ENCODE measurements around the gene BIRC2. TPM values are rescaled to one million over a fixed set of nuclear protein-coding genes. Genes with fewer than 3 reads are reported as not detected.
"Not testable (repeated sequence)": the region's sequence is repeated elsewhere in the genome, so short reads cannot be mapped to it uniquely, and the experiment has no call there.

Gene BIRC2
- total RNA-seq, 2 experiments from 2014 or later, result 107 to 109 TPM

DNA sequence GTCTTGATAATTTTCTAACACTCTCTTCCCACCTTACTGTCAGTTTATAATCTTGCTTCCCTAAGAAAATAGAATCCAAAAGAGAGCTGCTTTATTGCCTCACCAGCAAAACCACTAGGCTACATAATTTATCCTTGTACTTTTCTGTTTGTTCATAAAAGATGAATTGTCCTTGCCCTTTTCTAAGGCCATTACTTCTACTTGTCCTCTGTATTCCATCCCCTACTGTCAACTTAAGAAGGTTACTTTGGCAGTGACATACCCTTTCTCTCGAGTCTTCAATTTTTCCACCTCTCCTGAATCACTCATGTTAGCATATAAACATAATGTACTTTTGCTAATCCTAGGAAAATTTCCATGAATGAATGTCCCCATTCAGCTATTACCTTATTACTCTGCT lies 18.0 kb downstream of the BIRC2 start:
- TF ChIP-seq CTCF (IDR thresholded peaks at IDR 0.05), result no peak
- Histone ChIP-seq H3K4me1 (ENCODE audit: insufficient read depth, low read length) (peaks cover 15% of the 10 kb centered on the region), H3K36me3 (ENCODE audit: insufficient read depth, low read length) (peaks cover 57% of the 10 kb centered on the region), H3K4me3 (ENCODE audit: low read length) (no peak overlapping the region), H3K27ac (ENCODE audit: low read depth in 1 of 2, low read length in 2 of 2) (no peak overlapping the region), H3K27me3 (ENCODE audit: control insufficient read depth in 1 of 2, insufficient read depth in 2 of 2, low read length in 2 of 2) (no peaks in the 10 kb centered on the region), H3K9me3 (ENCODE audit: control insufficient read depth in 1 of 2, insufficient read depth in 1 of 2, low read length in 2 of 2) (peaks cover 0 to 1% of the 10 kb centered on the region in 2 experiments)
- no peaks in the 10 kb centered on the region for H3K27me3 Mint-ChIP-seq
- ChIA-PET CTCF (interaction anchor here (1.3 to 1.7 kb wide), 3 partner anchors 18 to 131 kb away, joined by 3 read pairs; partner anchors contain the start of gene BIRC2), POLR2A (no interaction called here)
- intact Hi-C loops (cut with DNase I, micrococcal nuclease), result loop anchor here (5.0 to 10.0 kb wide), 4 partner anchors 58 to 580 kb away; partner anchors contain the start of gene TMEM123 (in 1 of the 2)
- DNase-seq, result no peak
- peak overlapping the region; percentile 76 for H3K27ac Mint-ChIP-seq
- H3K4me1 Mint-ChIP-seq (ENCODE audit: low read depth), result peaks cover 51% of the 10 kb centered on the region
- H3K36me3 Mint-ChIP-seq (ENCODE audit: low read depth), result peaks cover 86% of the 10 kb centered on the region
- ATAC-seq (ENCODE audit: poor library complexity), result no peak
- H3K9me3 Mint-ChIP-seq, result no peaks in the 10 kb centered on the region
- no peak overlapping the region for H3K4me3 Mint-ChIP-seq

DNA sequence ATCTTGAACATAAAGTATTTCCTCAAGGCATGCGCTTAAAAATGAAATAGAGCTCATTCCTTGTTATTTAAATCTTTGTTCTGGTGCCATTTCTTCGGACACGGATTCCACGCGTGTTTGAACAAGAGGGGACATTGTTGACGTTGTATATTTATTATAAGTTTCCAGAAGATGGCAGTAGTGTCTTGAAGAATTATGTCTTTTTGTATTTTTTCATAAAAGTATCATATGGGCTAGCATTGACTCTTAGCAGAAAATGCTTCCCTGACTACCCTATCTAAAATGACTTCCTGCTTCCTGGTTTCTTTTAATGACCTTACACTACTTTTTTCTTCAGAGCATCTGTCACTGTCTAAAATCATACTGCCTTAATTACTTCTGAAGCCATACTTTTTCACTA lies 20.4 kb downstream of the BIRC2 start:
- Histone ChIP-seq H3K27me3 (ENCODE audit: control insufficient read depth in 1 of 2, insufficient read depth in 2 of 2, low read length in 2 of 2) (no peaks in the 10 kb centered on the region), H3K4me3 (ENCODE audit: low read length) (no peak overlapping the region), H3K27ac (ENCODE audit: low read depth in 1 of 2, low read length in 2 of 2) (no peak overlapping the region), H3K36me3 (ENCODE audit: insufficient read depth, low read length) (peaks cover 55% of the 10 kb centered on the region), H3K9me3 (ENCODE audit: control insufficient read depth in 1 of 2, insufficient read depth in 1 of 2, low read length in 2 of 2) (no peaks in the 10 kb centered on the region), H3K4me1 (ENCODE audit: insufficient read depth, low read length) (no peaks in the 10 kb centered on the region)
- ATAC-seq (ENCODE audit: poor library complexity) (peak; percentile 78), DNase-seq (peak in 3 of 14 experiments; percentile 56 to 64 (median 60))
- TF ChIP-seq CTCF (IDR thresholded peaks at IDR 0.05), result peak; percentile 59
- CTCF ChIA-PET, result interaction anchor here (0.7 to 3.0 kb wide), 9 partner anchors 8 to 129 kb away, joined by 3 to 17 read pairs (median 5); no protein-coding TSS in a partner anchor
- H3K4me1 Mint-ChIP-seq (ENCODE audit: low read depth), result peaks cover 34% of the 10 kb centered on the region
- POLR2A ChIA-PET, result interaction anchor here (0.8 to 1.6 kb wide), 3 partner anchors 14 to 129 kb away, joined by 5 to 6 read pairs (median 5); no protein-coding TSS in a partner anchor
- H3K36me3 Mint-ChIP-seq (ENCODE audit: low read depth), result peaks cover 69% of the 10 kb centered on the region
- H3K27me3 Mint-ChIP-seq, result no peaks in the 10 kb centered on the region
- H3K27ac Mint-ChIP-seq, result peak overlapping the region; percentile 75
- no peak overlapping the region for H3K4me3 Mint-ChIP-seq
- H3K9me3 Mint-ChIP-seq, result no peaks in the 10 kb centered on the region
- intact Hi-C loops (cut with DNase I, micrococcal nuclease), result loop anchor here (1.0 to 10.0 kb wide), 4 partner anchors 85 to 577 kb away; partner anchors contain the start of gene TMEM123 (in 1 of the 2)

- no peaks in the 10 kb centered on the region for H3K9me3 Mint-ChIP-seq
- peaks cover 59% of the 10 kb centered on the region for H3K36me3 Mint-ChIP-seq (ENCODE audit: low read depth)
- CTCF ChIA-PET, result interaction anchor here (3.0 kb wide), 1 partner anchor 26 kb away, joined by 17 read pairs; no protein-coding TSS in a partner anchor
- H3K4me3 Mint-ChIP-seq, result no peak overlapping the region
- peak overlapping the region; percentile 62 for H3K27ac Mint-ChIP-seq
- intact Hi-C loops (cut with DNase I, micrococcal nuclease), result loop anchor here (5.0 to 10.0 kb wide), 3 partner anchors 84 to 576 kb away; partner anchors contain the start of gene TMEM123 (in 1 of the 2)
- Histone ChIP-seq H3K4me3 (ENCODE audit: low read length) (no peak overlapping the region), H3K4me1 (ENCODE audit: insufficient read depth, low read length) (no peaks in the 10 kb centered on the region), H3K27ac (ENCODE audit: low read depth in 1 of 2, low read length in 2 of 2) (no peak overlapping the region), H3K36me3 (ENCODE audit: insufficient read depth, low read length) (peaks cover 45% of the 10 kb centered on the region), H3K9me3 (ENCODE audit: control insufficient read depth in 1 of 2, insufficient read depth in 1 of 2, low read length in 2 of 2) (no peaks in the 10 kb centered on the region), H3K27me3 (ENCODE audit: control insufficient read depth in 1 of 2, insufficient read depth in 2 of 2, low read length in 2 of 2) (no peaks in the 10 kb centered on the region)
- DNase-seq, result no peak
- no peak for ATAC-seq (ENCODE audit: poor library complexity)
- peaks cover 31% of the 10 kb centered on the region for H3K4me1 Mint-ChIP-seq (ENCODE audit: low read depth)
- POLR2A ChIA-PET, result interaction anchor here (1.4 to 1.6 kb wide), 2 partner anchors 83 to 128 kb away, joined by 5 to 6 read pairs; no protein-coding TSS in a partner anchor
- no peak for TF ChIP-seq CTCF (IDR thresholded peaks at IDR 0.05)
- no peaks in the 10 kb centered on the region for H3K27me3 Mint-ChIP-seq
These were observed 21.5 kb downstream of the BIRC2 start for GRCh38 chr11:102368472-102368871.

GRCh38 chr11:102374633-102375424 lies 27.8 kb downstream of the BIRC2 start:
- not testable (repeated sequence) for H3K4me3 ChIP-seq (ENCODE audit: low read length); H3K27ac ChIP-seq (ENCODE audit: low read depth in 1 of 2, low read length in 2 of 2); H3K27me3 Mint-ChIP-seq; H3K9me3 Mint-ChIP-seq; H3K27me3 ChIP-seq (ENCODE audit: control insufficient read depth in 1 of 2, insufficient read depth in 2 of 2, low read length in 2 of 2); H3K9me3 ChIP-seq (ENCODE audit: control insufficient read depth in 1 of 2, insufficient read depth in 1 of 2, low read length in 2 of 2); ATAC-seq (ENCODE audit: poor library complexity); H3K4me1 ChIP-seq (ENCODE audit: insufficient read depth, low read length)
- Mint-ChIP-seq H3K36me3 (ENCODE audit: low read depth) (peaks cover 56% of the 10 kb centered on the region), H3K27ac (peak overlapping the region; percentile 33), H3K4me1 (ENCODE audit: low read depth) (peaks cover 23% of the 10 kb centered on the region), H3K4me3 (peak overlapping the region; percentile 48)
- intact Hi-C loops (cut with DNase I, micrococcal nuclease), result loop anchor here in 1 of 2 experiments (1.0 kb wide), 1 partner anchor 17 kb away; no protein-coding TSS in a partner anchor
- POLR2A ChIA-PET, result interaction anchor here (0.6 to 1.1 kb wide), 3 partner anchors 13 to 55 kb away, joined by 3 read pairs; no protein-coding TSS in a partner anchor
- CTCF ChIA-PET, result interaction anchor here (1.0 to 1.6 kb wide), 2 partner anchors 8 to 31 kb away, joined by 4 to 5 read pairs; no protein-coding TSS in a partner anchor
- H3K36me3 ChIP-seq (ENCODE audit: insufficient read depth, low read length), result peaks cover 39% of the 10 kb centered on the region
- DNase-seq, result peak in 1 of 14 experiments; percentile 46
